ENCODE data around the gene BARX1. TPM values are rescaled to one million over a fixed set of nuclear protein-coding genes. Genes with fewer than 3 reads are reported as not detected.

The BARX1 gene
- total and polyA plus RNA-seq, 10 of the 15 experiments (the other 5 are each of a cell fraction or from before 2014, with no cell fraction given) = not detected

DNA sequence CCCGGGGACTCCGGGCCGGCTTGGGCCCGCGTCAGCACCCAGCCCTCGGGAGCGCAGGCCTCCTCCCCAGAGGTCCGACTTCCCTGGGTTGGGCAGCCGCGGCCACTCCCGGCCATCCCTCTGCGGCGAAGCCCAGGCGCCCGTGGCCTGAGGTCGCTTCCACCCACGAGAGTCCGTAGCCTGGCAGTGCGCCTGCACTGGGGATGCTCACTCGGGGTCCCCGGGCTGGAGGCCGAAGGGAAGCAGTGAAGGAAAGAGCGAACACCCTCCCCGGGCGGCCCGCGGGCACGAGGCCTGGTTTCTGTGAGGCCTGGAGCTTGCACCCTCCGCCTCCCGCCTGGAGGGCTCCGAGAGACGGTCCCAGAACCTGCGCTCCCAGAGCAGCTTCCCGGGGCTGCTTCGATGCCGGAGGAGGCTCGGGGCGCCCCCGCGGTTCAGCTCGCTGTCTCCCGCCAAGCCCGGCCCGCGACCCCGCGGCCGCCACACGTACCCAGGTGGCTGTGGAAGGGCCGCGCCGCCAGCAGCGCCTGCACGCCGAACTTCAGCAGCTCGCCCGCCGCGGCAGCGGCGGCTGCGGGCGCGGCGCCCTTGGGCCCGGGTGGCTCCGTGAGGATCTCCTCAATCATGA is 607 bp downstream of the BARX1 start:
- Histone ChIP-seq H3K9ac (ENCODE audit: control insufficient read depth, insufficient read depth, low read length) (no peak overlapping the region), H3K9me3 (replicated peaks; ENCODE audit: control insufficient read depth, insufficient read depth, low read length) (no peaks in the 10 kb centered on the region; the same call in 2 of the 3 replicates), H4K20me1 (ENCODE audit: control insufficient read depth, insufficient read depth) (no peaks in the 10 kb centered on the region), H3K36me3 (ENCODE audit: control insufficient read depth in 2 of 2, insufficient read depth in 2 of 2, low read length in 1 of 2) (no peaks in the 10 kb centered on the region), H3K79me2 (ENCODE audit: control insufficient read depth, insufficient read depth, low read length) (no peaks in the 10 kb centered on the region), H3K4me3 (no peak overlapping the region), H3K27ac (ENCODE audit: control insufficient read depth, insufficient read depth) (no peak overlapping the region), H3K4me2 (ENCODE audit: control insufficient read depth, insufficient read depth) (no peak overlapping the region), H2AFZ (ENCODE audit: control insufficient read depth, low read depth, low read length) (no peak overlapping the region), H3K27me3 (replicated peaks in 1 of 2; ENCODE audit: control insufficient read depth in 2 of 2, insufficient read depth in 2 of 2, low read length in 1 of 2) (peaks cover 22 to 39% of the 10 kb centered on the region in 2 experiments), H3K4me1 (ENCODE audit: control insufficient read depth, insufficient read depth, low read length) (no peaks in the 10 kb centered on the region)
- FAIRE-seq (no peak), DNase-seq (ENCODE audit: low read depth, low spot score) (no peak), ATAC-seq (no peak)
- in situ Hi-C loops (cut with MboI) (no loop called here), intact Hi-C loops (cut with micrococcal nuclease; ENCODE audit: unreplicated experiment) (no loop called here)
- no TSS peak for BruUV-seq (replicated peaks)
- ChIA-PET CTCF (no interaction called here), POLR2A (no interaction called here), RAD21 (ENCODE audit: unreplicated experiment) (no interaction called here), SMC1A (ENCODE audit: uncharacterized antibody, unreplicated experiment) (no interaction called here)
- TF ChIP-seq RFX5 (IDR thresholded peaks at IDR 0.05; ENCODE audit: low read depth, low read length) (no peak), BHLHE40 (IDR thresholded peaks at IDR 0.05; ENCODE audit: borderline replicate concordance in 1 of 2, low read depth in 2 of 2, low read length in 1 of 2) (no peak)
- TF ChIP-seq, protein P1, sequence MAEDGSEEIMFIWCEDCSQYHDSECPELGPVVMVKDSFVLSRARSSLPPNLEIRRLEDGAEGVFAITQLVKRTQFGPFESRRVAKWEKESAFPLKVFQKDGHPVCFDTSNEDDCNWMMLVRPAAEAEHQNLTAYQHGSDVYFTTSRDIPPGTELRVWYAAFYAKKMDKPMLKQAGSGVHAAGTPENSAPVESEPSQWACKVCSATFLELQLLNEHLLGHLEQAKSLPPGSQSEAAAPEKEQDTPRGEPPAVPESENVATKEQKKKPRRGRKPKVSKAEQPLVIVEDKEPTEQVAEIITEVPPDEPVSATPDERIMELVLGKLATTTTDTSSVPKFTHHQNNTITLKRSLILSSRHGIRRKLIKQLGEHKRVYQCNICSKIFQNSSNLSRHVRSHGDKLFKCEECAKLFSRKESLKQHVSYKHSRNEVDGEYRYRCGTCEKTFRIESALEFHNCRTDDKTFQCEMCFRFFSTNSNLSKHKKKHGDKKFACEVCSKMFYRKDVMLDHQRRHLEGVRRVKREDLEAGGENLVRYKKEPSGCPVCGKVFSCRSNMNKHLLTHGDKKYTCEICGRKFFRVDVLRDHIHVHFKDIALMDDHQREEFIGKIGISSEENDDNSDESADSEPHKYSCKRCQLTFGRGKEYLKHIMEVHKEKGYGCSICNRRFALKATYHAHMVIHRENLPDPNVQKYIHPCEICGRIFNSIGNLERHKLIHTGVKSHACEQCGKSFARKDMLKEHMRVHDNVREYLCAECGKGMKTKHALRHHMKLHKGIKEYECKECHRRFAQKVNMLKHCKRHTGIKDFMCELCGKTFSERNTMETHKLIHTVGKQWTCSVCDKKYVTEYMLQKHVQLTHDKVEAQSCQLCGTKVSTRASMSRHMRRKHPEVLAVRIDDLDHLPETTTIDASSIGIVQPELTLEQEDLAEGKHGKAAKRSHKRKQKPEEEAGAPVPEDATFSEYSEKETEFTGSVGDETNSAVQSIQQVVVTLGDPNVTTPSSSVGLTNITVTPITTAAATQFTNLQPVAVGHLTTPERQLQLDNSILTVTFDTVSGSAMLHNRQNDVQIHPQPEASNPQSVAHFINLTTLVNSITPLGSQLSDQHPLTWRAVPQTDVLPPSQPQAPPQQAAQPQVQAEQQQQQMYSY (CRISPR knock-in tag; IDR thresholded peaks at IDR 0.05) = no peak
- 18% methylated on average over 56 of the region's 67 CpGs for WGBS (ENCODE audit: insufficient coverage, insufficient replicate concordance, low lambda C conversion rate, missing lambda C conversion rate)
